Prostate gland (tissue), 2 donors: ENCODE data around the gene NKTR.

Source experiments
- POLR2A ChIP-seq: fragments of 450-650 bp; IDR thresholded peaks from one replicate; pipeline ENCODE4 v1.6.1; 2016; ENCODE audit warnings: antibody characterized with exemption, mild to moderate bottlenecking
- TF ChIP-seq, protein P1 (sequence below), 4 experiments: fragments of 200-600 bp in 2 of 4; fragments of 450-650 bp in 2 of 4; sonication (generic) in 2 of 4; IDR thresholded peaks; 1 replicate in 3 of 4; 2 replicates in 1 of 4; pipeline ENCODE4 v1.5.1; 2016 to 2019; ENCODE audit warnings: antibody characterized with exemption in 4 of 4, mild to moderate bottlenecking in 2 of 4, moderate library complexity in 2 of 4

DNA sequence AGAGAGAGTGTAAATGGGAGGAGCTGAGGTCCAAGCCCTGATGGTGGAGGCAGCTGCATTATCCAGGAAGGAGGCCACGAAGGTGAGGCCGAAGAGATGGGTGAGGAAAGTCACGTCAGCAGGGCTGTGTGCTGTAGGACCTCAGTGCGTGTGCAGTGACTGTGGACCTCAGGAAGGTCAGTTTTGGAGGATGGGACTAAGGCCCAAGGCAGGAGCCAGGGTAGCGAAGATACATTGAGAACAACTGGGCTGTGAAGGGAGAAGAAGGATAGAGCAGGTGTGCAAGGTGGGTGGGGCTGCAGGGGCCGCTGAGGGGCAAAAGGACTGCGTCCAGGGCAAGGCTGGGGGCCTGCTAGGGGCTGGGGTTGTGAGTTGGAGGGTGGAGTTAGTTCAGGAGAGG is 89.7 kb downstream of the NKTR start:
- TF ChIP-seq POLR2A, result no peak
- TF ChIP-seq, protein P1, sequence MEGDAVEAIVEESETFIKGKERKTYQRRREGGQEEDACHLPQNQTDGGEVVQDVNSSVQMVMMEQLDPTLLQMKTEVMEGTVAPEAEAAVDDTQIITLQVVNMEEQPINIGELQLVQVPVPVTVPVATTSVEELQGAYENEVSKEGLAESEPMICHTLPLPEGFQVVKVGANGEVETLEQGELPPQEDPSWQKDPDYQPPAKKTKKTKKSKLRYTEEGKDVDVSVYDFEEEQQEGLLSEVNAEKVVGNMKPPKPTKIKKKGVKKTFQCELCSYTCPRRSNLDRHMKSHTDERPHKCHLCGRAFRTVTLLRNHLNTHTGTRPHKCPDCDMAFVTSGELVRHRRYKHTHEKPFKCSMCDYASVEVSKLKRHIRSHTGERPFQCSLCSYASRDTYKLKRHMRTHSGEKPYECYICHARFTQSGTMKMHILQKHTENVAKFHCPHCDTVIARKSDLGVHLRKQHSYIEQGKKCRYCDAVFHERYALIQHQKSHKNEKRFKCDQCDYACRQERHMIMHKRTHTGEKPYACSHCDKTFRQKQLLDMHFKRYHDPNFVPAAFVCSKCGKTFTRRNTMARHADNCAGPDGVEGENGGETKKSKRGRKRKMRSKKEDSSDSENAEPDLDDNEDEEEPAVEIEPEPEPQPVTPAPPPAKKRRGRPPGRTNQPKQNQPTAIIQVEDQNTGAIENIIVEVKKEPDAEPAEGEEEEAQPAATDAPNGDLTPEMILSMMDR (IDR thresholded peaks at IDR 0.05), result no peak
